Esophagus squamous epithelium (tissue), 4 donors: ENCODE results near the gene TCERG1.

ENCODE experiments used
- CTCF ChIP-seq, 6 experiments: fragments of 450-650 bp in 4 of 6; fragments of 200-600 bp in 2 of 6; sonication (generic) in 2 of 6; IDR thresholded peaks; one replicate each; pipeline ENCODE4 v1.5.1; 2016 to 2019; ENCODE audit warnings: antibody characterized with exemption in 6 of 6, mild to moderate bottlenecking in 4 of 6, moderate library complexity in 4 of 6
- POLR2A ChIP-seq, 4 donors: fragments of 450-650 bp; IDR thresholded peaks; one replicate each; pipeline ENCODE4 v1.6.1; 2017; ENCODE audit warnings: antibody characterized with exemption in 4 of 4, mild to moderate bottlenecking in 4 of 4, moderate library complexity in 3 of 4

- TF ChIP-seq CTCF (IDR thresholded peaks at IDR 0.05): no peak
- no peak for TF ChIP-seq POLR2A (IDR thresholded peaks at IDR 0.05)
These were observed 5.2 kb upstream of the TCERG1 start for GRCh38 chr5:146441896-146442295.
